GM23338 (cell line): ENCODE measurements around the gene UST. TPM values are rescaled to one million over a fixed set of nuclear protein-coding genes. Genes with fewer than 3 reads are reported as not detected.

Source experiments
- ATAC-seq: fragments of 200-7000 bp; cut with Tn5 transposase; 3 replicates; pipeline ENCODE4 v1.9.1; 2020
- DNase-seq: peaks from one replicate; pipeline ENCODE4 v3.0.0-alpha.2; 2015; ENCODE audit warnings: low spot score
- H2AFZ ChIP-seq: fragments of 200-600 bp; sonication (generic); 2 replicates; pipeline ENCODE4 v1.8.0; 2016; ENCODE audit warnings: antibody characterized with exemption, mild to moderate bottlenecking, moderate library complexity
- H3F3A ChIP-seq: fragments of 200-600 bp; sonication (generic); replicated peaks from 2 replicates; pipeline ENCODE4 v1.8.0; 2017; ENCODE audit warnings: antibody characterized with exemption, mixed run types, low read depth
- H3K27ac ChIP-seq: fragments of 200-600 bp; sonication (generic); 2 replicates; pipeline ENCODE4 v1.6.1; 2016; ENCODE audit warnings: low read depth
- H3K27me3 ChIP-seq: fragments of 200-600 bp; sonication (generic); 2 replicates; pipeline ENCODE4 v1.8.0; 2016; ENCODE audit warnings: mild to moderate bottlenecking, mixed run types, moderate library complexity; ENCODE audit not compliant: insufficient read depth
- H3K36me3 ChIP-seq: fragments of 200-600 bp; sonication (generic); 2 replicates; pipeline ENCODE4 v1.8.0; 2016; ENCODE audit warnings: mild to moderate bottlenecking; ENCODE audit not compliant: insufficient read depth
- H3K4me1 ChIP-seq: fragments of 200-600 bp; sonication (generic); 2 replicates; pipeline ENCODE4 v1.8.0; 2016; ENCODE audit warnings: mild to moderate bottlenecking, moderate library complexity; ENCODE audit not compliant: insufficient read depth
- H3K4me2 ChIP-seq: fragments of 200-600 bp; sonication (generic); 2 replicates; pipeline ENCODE4 v1.7.1; 2017; ENCODE audit warnings: mixed run types
- H3K4me3 ChIP-seq: fragments of 200-600 bp; sonication (generic); 2 replicates; pipeline ENCODE4 v1.6.1; 2016; ENCODE audit warnings: mixed run types
- H3K79me2 ChIP-seq: fragments of 200-600 bp; sonication (generic); replicated peaks from 2 replicates; pipeline ENCODE4 v1.8.0; 2017; ENCODE audit warnings: mild to moderate bottlenecking; ENCODE audit not compliant: insufficient read depth
- H3K9me2 ChIP-seq: fragments of 200-600 bp; sonication (generic); 2 replicates; pipeline ENCODE4 v1.8.0; 2017; ENCODE audit not compliant: insufficient read depth
- H4K20me1 ChIP-seq: fragments of 200-600 bp; sonication (generic); replicated peaks from 2 replicates; pipeline ENCODE4 v1.8.0; 2017; ENCODE audit warnings: mild to moderate bottlenecking; ENCODE audit not compliant: insufficient read depth
- H3K27ac Mint-ChIP-seq: 2 replicates; pipeline ENCODE4 v1.8.0; 2020; ENCODE audit warnings: inconsistent platforms, mild to moderate bottlenecking, moderate library complexity, mixed read lengths
- H3K27me3 Mint-ChIP-seq: 3 replicates; pipeline ENCODE4 v1.8.0; 2022; ENCODE audit warnings: low read depth, mild to moderate bottlenecking, moderate library complexity, mixed read lengths, inconsistent platforms; ENCODE audit not compliant: insufficient read depth, poor library complexity
- H3K36me3 Mint-ChIP-seq: 3 replicates; pipeline ENCODE4 v1.8.0; 2021; ENCODE audit warnings: low read depth, mild to moderate bottlenecking, inconsistent platforms, moderate library complexity, mixed read lengths
- H3K4me1 Mint-ChIP-seq: 3 replicates; pipeline ENCODE4 v1.8.0; 2020; ENCODE audit warnings: mild to moderate bottlenecking, inconsistent platforms, mixed read lengths
- H3K4me3 Mint-ChIP-seq: 3 replicates; pipeline ENCODE4 v1.8.0; 2021; ENCODE audit warnings: moderate library complexity, mild to moderate bottlenecking, inconsistent platforms, mixed read lengths
- H3K9me3 Mint-ChIP-seq: 3 replicates; pipeline ENCODE4 v1.8.0; 2020; ENCODE audit warnings: moderate library complexity, mild to moderate bottlenecking, inconsistent platforms, mixed read lengths
- CREB1 ChIP-seq: fragments of 250-450 bp; sonication (Bioruptor Pico); IDR thresholded peaks from 2 replicates; pipeline ENCODE4 v1.5.0; 2020; ENCODE audit warnings: low read depth, mild to moderate bottlenecking, moderate library complexity
- CTCF ChIP-seq, 2 experiments: fragments of 200-600 bp in 1 of 2; sonication (generic) in 1 of 2; conservative IDR thresholded peaks; 2 replicates each; pipeline versions ENCODE4 v1.5.1 to v1.6.1; 2016 to 2017; ENCODE audit warnings: antibody characterized with exemption in 2 of 2, low read depth in 2 of 2, mild to moderate bottlenecking in 2 of 2, moderate library complexity in 1 of 2
- ETS1 ChIP-seq: IDR thresholded peaks from 2 replicates; pipeline ENCODE4 v1.6.1; 2016; ENCODE audit warnings: antibody characterized with exemption
- EZH2 ChIP-seq: fragments of 200-600 bp; sonication (generic); IDR thresholded peaks from one replicate; pipeline ENCODE4 v1.8.0; 2017; ENCODE audit warnings: antibody characterized with exemption, mild to moderate bottlenecking, low read depth; ENCODE audit not compliant: unreplicated experiment
- EZH2phosphoT487 ChIP-seq: fragments of 200-600 bp; sonication (generic); IDR thresholded peaks from one replicate; pipeline ENCODE4 v1.8.1; 2018; ENCODE audit warnings: antibody characterized with exemption; ENCODE audit not compliant: unreplicated experiment
- JUNB ChIP-seq: IDR thresholded peaks from one replicate; pipeline ENCODE4 v1.6.1; 2016; ENCODE audit warnings: antibody characterized with exemption; ENCODE audit not compliant: unreplicated experiment
- NANOG ChIP-seq: IDR thresholded peaks from 2 replicates; pipeline ENCODE4 v1.6.1; 2016; ENCODE audit warnings: antibody characterized with exemption, borderline replicate concordance
- POLR2AphosphoS5 ChIP-seq: IDR thresholded peaks from 2 replicates; pipeline ENCODE4 v1.6.1; 2016; ENCODE audit warnings: antibody characterized with exemption, low read depth
- REST ChIP-seq: IDR thresholded peaks from one replicate; pipeline ENCODE4 v1.6.1; 2018; ENCODE audit warnings: antibody characterized with exemption; ENCODE audit not compliant: unreplicated experiment
- STAT1 ChIP-seq: IDR thresholded peaks from one replicate; pipeline ENCODE4 v1.6.1; 2016; ENCODE audit warnings: antibody characterized with exemption; ENCODE audit not compliant: unreplicated experiment
- ZNF114 ChIP-seq: fragments of 250-450 bp; sonication (Bioruptor Pico); IDR thresholded peaks from 2 replicates; pipeline ENCODE4 v1.5.0; 2020; ENCODE audit warnings: mild to moderate bottlenecking, moderate library complexity
- ZNF331 ChIP-seq: fragments of 250-450 bp; sonication (Bioruptor Pico); IDR thresholded peaks from 2 replicates; pipeline ENCODE4 v1.5.0; 2020; ENCODE audit warnings: low read depth, mild to moderate bottlenecking, moderate library complexity
- polyA plus RNA-seq: library from polyadenylated mRNA; unstranded; fragments of >200 nt; fragmentation: Nextera tagmentation; extraction: Ambion mirVana; gene quantifications from 2 replicates; pipeline ENCODE4 v1.2.1, GENCODE V29; 2016
- total RNA-seq: library from RNA; depleted of rRNA; stranded (reverse); fragments of >200 nt; shearing (Covaris generic); gene quantifications from 2 replicates; pipeline ENCODE4 v1.2.3, GENCODE V29; 2014

Gene UST
- total and polyA plus RNA-seq, 2 experiments from 2014 or later: 12.6 to 33.0 TPM

- DNase-seq: no peak
- Histone ChIP-seq H3K36me3 (no peaks in the 10 kb centered on the region; the same call in 1 of the 2 replicates), H3K4me1 (peaks cover 12% of the 10 kb centered on the region)
Observed at GRCh38 chr6:148906386-148906785, 159.6 kb downstream of the UST start.

GRCh38 chr6:148907573-148907972 lies 160.7 kb downstream of the UST start:
- Histone ChIP-seq H3K4me1 (peaks cover 12% of the 10 kb centered on the region), H3K4me2 (no peak overlapping the region), H2AFZ (no peak overlapping the region), H3K79me2 (peaks cover 19% of the 10 kb centered on the region), H3K27ac (no peak overlapping the region), H3F3A (no peaks in the 10 kb centered on the region), H3K9me2 (no peaks in the 10 kb centered on the region), H3K27me3 (no peaks in the 10 kb centered on the region), H4K20me1 (no peaks in the 10 kb centered on the region; the same call in 1 of the 2 replicates), H3K36me3 (no peaks in the 10 kb centered on the region; the same call in 1 of the 2 replicates), H3K4me3 (no peak overlapping the region)
- no peaks in the 10 kb centered on the region for H3K27me3 Mint-ChIP-seq
- no peak for ATAC-seq
- H3K4me3 Mint-ChIP-seq: no peak overlapping the region
- peaks cover 4% of the 10 kb centered on the region; the same call in 1 of the 3 replicates for H3K36me3 Mint-ChIP-seq
- no peaks in the 10 kb centered on the region for H3K9me3 Mint-ChIP-seq
- H3K27ac Mint-ChIP-seq: no peak overlapping the region
- H3K4me1 Mint-ChIP-seq: peaks cover 21% of the 10 kb centered on the region
- DNase-seq: no peak
- TF ChIP-seq ETS1: no peak
- TF ChIP-seq REST: no peak
- no peak for TF ChIP-seq CTCF (conservative IDR thresholded peaks at IDR 0.05; ENCODE audit: low read depth in 2 of 2)
- TF ChIP-seq CREB1 (CRISPR knock-in tag): no peak
- no peak for TF ChIP-seq STAT1
- no peak for TF ChIP-seq NANOG
- no peak for TF ChIP-seq EZH2phosphoT487
- TF ChIP-seq JUNB: no peak
- no peak for TF ChIP-seq POLR2AphosphoS5
- no peak for TF ChIP-seq EZH2
- TF ChIP-seq ZNF331 (CRISPR knock-in tag): no peak

More at GRCh38 chr6:148906386-148906785, 159.6 kb downstream of the UST start:
- Histone ChIP-seq H3K4me2 (no peak overlapping the region), H3K4me3 (no peak overlapping the region), H3K27me3 (no peaks in the 10 kb centered on the region), H3K27ac (no peak overlapping the region), H2AFZ (no peak overlapping the region), H4K20me1 (no peaks in the 10 kb centered on the region; the same call in 1 of the 2 replicates), H3K9me2 (no peaks in the 10 kb centered on the region), H3F3A (no peaks in the 10 kb centered on the region), H3K79me2 (peaks cover 19% of the 10 kb centered on the region)
- H3K9me3 Mint-ChIP-seq: no peaks in the 10 kb centered on the region
- H3K4me3 Mint-ChIP-seq: no peak overlapping the region
- H3K27ac Mint-ChIP-seq: no peak overlapping the region
- no peaks in the 10 kb centered on the region for H3K36me3 Mint-ChIP-seq
- TF ChIP-seq NANOG (no peak), CREB1 (CRISPR knock-in tag) (no peak), ETS1 (no peak), STAT1 (no peak), ZNF331 (CRISPR knock-in tag) (no peak), ZNF114 (CRISPR knock-in tag) (no peak)
- ATAC-seq: no peak
- H3K4me1 Mint-ChIP-seq: peaks cover 19% of the 10 kb centered on the region
- no peaks in the 10 kb centered on the region for H3K27me3 Mint-ChIP-seq
